Activated CD4-positive, alpha-beta T cell treated with anti-CD3 and anti-CD28 coated beads, Interleukin-2, amount 50 U/mL, for 48 hours (primary cell): ENCODE data around the gene LGALS12.
A peak's percentile ranks its signal among the peaks of the same experiment; 100 is the strongest.
"Not testable (repeated sequence)": the region's sequence is repeated elsewhere in the genome, so short reads cannot be mapped to it uniquely, and the experiment has no call there.

ENCODE experiments used
- DNase-seq, 2 experiments: peaks; one replicate each; pipeline ENCODE4 v3.0.0-alpha.2; 2020

Gene LGALS12

GRCh38 chr11:63506876-63507275 lies 992 bp downstream of the LGALS12 start:
- no peak for DNase-seq

GRCh38 chr11:63507511-63507910 lies 1.6 kb downstream of the LGALS12 start:
- no peak for DNase-seq

GRCh38 chr11:63508009-63508408 lies 2.1 kb downstream of the LGALS12 start:
- DNase-seq: peak; percentile 12 to 23

GRCh38 chr11:63508745-63509144 lies 2.9 kb downstream of the LGALS12 start:
- no peak for DNase-seq

- no peak for DNase-seq
These were observed 4.6 kb downstream of the LGALS12 start for GRCh38 chr11:63510360-63511047.

- DNase-seq: no peak
These were observed 5.3 kb downstream of the LGALS12 start for GRCh38 chr11:63511048-63511748.

GRCh38 chr11:63512816-63513215 lies 6.9 kb downstream of the LGALS12 start:
- DNase-seq: no peak

- no peak for DNase-seq
These were observed 10.2 kb downstream of the LGALS12 start for GRCh38 chr11:63516109-63516508.

- DNase-seq: no peak
These were observed 11.3 kb downstream of the LGALS12 start for GRCh38 chr11:63517156-63517555.

- no peak for DNase-seq
These were observed 12.7 kb downstream of the LGALS12 start for GRCh38 chr11:63518548-63518947.

GRCh38 chr11:63520606-63521170 lies 14.8 kb downstream of the LGALS12 start:
- no peak for DNase-seq

- no peak for DNase-seq
These were observed 16.0 kb downstream of the LGALS12 start for GRCh38 chr11:63521896-63522295.

- DNase-seq: no peak
These were observed 17.3 kb downstream of the LGALS12 start for GRCh38 chr11:63523151-63523550.

GRCh38 chr11:63527667-63528066 lies 21.8 kb downstream of the LGALS12 start:
- no peak for DNase-seq

- DNase-seq: not testable (repeated sequence)
These were observed 22.3 kb downstream of the LGALS12 start for GRCh38 chr11:63528156-63528555.

- DNase-seq: not testable (repeated sequence)
These were observed 22.9 kb downstream of the LGALS12 start for GRCh38 chr11:63528729-63529278.

- DNase-seq: not testable (repeated sequence)
These were observed 23.5 kb downstream of the LGALS12 start for GRCh38 chr11:63529373-63529772.

GRCh38 chr11:63530021-63530420 lies 24.1 kb downstream of the LGALS12 start:
- DNase-seq: no peak

- peak in 1 of 2 experiments; percentile 34 for DNase-seq
These were observed 25.3 kb downstream of the LGALS12 start for GRCh38 chr11:63531074-63531792.

- no peak for DNase-seq
These were observed 26.2 kb downstream of the LGALS12 start for GRCh38 chr11:63532117-63532516.

- no peak for DNase-seq
These were observed 27.1 kb downstream of the LGALS12 start for GRCh38 chr11:63532799-63533475.

GRCh38 chr11:63534076-63534475 lies 28.2 kb downstream of the LGALS12 start:
- no peak for DNase-seq
